Peyer's patch (tissue), 4 donors: ENCODE measurements around the gene OCRL. TPM values are rescaled to one million over a fixed set of nuclear protein-coding genes. Genes with fewer than 3 reads are reported as not detected.
A peak's percentile ranks its signal among the peaks of the same experiment; 100 is the strongest.

Experiments
- DNase-seq, 3 donors: peaks; one replicate each; pipeline ENCODE4 v3.0.0-alpha.2; 2017 to 2019
- H3K27ac ChIP-seq, 4 donors: fragments of 200-600 bp; sonication (generic); one replicate each; pipeline ENCODE4 v1.5.1; 2016 to 2019
- H3K27me3 ChIP-seq, 2 donors: fragments of 200-600 bp; sonication (generic); one replicate each; pipeline ENCODE4 v1.5.1; 2019
- H3K36me3 ChIP-seq, 3 donors: fragments of 200-600 bp; sonication (generic); one replicate each; pipeline ENCODE4 v1.5.1; 2016 to 2019
- H3K4me1 ChIP-seq, 4 donors: fragments of 200-600 bp; sonication (generic); one replicate each; pipeline ENCODE4 v1.5.1; 2016 to 2019
- H3K4me3 ChIP-seq, 4 donors: fragments of 200-600 bp; sonication (generic); 1 replicate in 3 of 4; 2 replicates in 1 of 4; pipeline ENCODE4 v1.5.1; 2016 to 2019; ENCODE audit warnings: mild to moderate bottlenecking in 1 of 4
- H3K9me3 ChIP-seq, 4 donors: fragments of 200-600 bp; sonication (generic); one replicate each; pipeline ENCODE4 v1.5.1; 2016 to 2019; ENCODE audit warnings: mild to moderate bottlenecking in 1 of 4
- CTCF ChIP-seq, 6 experiments: fragments of 450-650 bp in 4 of 6; fragments of 200-600 bp in 2 of 6; sonication (generic) in 1 of 6; IDR thresholded peaks; one replicate each; pipeline ENCODE4 v1.5.1; 2017 to 2019; ENCODE audit warnings: antibody characterized with exemption in 6 of 6, mild to moderate bottlenecking in 3 of 6, moderate library complexity in 1 of 6
- POLR2A ChIP-seq, 2 donors: fragments of 450-650 bp; IDR thresholded peaks; one replicate each; pipeline ENCODE4 v1.5.1; 2017; ENCODE audit warnings: antibody characterized with exemption in 2 of 2, mild to moderate bottlenecking in 2 of 2, moderate library complexity in 2 of 2
- total RNA-seq, 4 donors: library from RNA; depleted of rRNA; stranded (reverse); fragments of >200 nt; gene quantifications; one replicate each; pipeline ENCODE4 v1.1.0, GENCODE V29; 2016

Gene OCRL
- total RNA-seq, 4 donors from 2014 or later, result 19.4 to 33.2 (median 24.5) TPM

GRCh38 chrX:129599499-129599898 is 59.4 kb downstream of the OCRL start:
- DNase-seq, result no peak
- TF ChIP-seq POLR2A (IDR thresholded peaks at IDR 0.05) (no peak), CTCF (IDR thresholded peaks at IDR 0.05) (no peak)
- Histone ChIP-seq H3K9me3 (no peaks in the 10 kb centered on the region), H3K27me3 (no peaks in the 10 kb centered on the region), H3K4me3 (no peak overlapping the region), H3K4me1 (peaks cover 0 to 4% (median 0%) of the 10 kb centered on the region in 4 donors), H3K27ac (no peak overlapping the region), H3K36me3 (no peaks in the 10 kb centered on the region)

GRCh38 chrX:129599996-129600395 is 59.9 kb downstream of the OCRL start:
- no peak for DNase-seq
- no peaks in the 10 kb centered on the region for H3K36me3 ChIP-seq
- H3K27me3 ChIP-seq, result no peaks in the 10 kb centered on the region
- TF ChIP-seq POLR2A (IDR thresholded peaks at IDR 0.05) (no peak), CTCF (IDR thresholded peaks at IDR 0.05) (no peak)
- H3K4me3 ChIP-seq, result no peak overlapping the region
- H3K27ac ChIP-seq, result no peak overlapping the region
- no peaks in the 10 kb centered on the region for H3K9me3 ChIP-seq
- H3K4me1 ChIP-seq, result peaks cover 0 to 9% (median 0%) of the 10 kb centered on the region in 4 donors

DNA sequence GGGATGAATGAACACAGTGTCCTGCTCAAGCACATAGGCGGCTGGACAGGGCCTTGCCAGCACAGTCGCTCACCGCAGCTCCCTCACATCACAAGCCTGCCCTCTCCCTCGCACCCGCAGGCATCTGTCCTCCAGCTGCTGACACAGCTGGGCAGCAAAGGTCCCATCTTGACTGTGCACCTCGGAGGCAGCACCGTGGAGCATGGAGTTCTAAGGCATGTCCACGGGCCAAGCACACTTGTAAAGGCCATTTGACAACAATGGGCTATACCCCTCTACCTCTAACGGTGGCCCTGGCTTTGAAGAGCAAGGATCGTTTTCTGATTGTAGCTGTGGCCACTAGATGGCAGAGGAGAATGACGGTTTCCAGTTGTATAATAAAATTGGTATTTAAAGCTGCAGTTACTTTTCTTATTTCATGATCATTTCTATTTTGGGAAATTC is 60.9 kb downstream of the OCRL start:
- Histone ChIP-seq H3K27me3 (no peaks in the 10 kb centered on the region), H3K27ac (no peak overlapping the region), H3K9me3 (no peaks in the 10 kb centered on the region), H3K4me3 (no peak overlapping the region), H3K4me1 (peaks cover 0 to 13% (median 0%) of the 10 kb centered on the region in 4 donors), H3K36me3 (no peaks in the 10 kb centered on the region)
- peak; percentile 5 to 54 (median 48) for TF ChIP-seq CTCF (IDR thresholded peaks at IDR 0.05)
- TF ChIP-seq POLR2A (IDR thresholded peaks at IDR 0.05), result no peak
- no peak for DNase-seq

GRCh38 chrX:129606918-129607317 is 66.9 kb downstream of the OCRL start:
- peak; percentile 45 to 87 (median 80) for TF ChIP-seq CTCF (IDR thresholded peaks at IDR 0.05)
- TF ChIP-seq POLR2A (IDR thresholded peaks at IDR 0.05), result no peak
- Histone ChIP-seq H3K36me3 (no peaks in the 10 kb centered on the region), H3K4me1 (peaks cover 0 to 13% (median 0%) of the 10 kb centered on the region in 4 donors), H3K9me3 (no peaks in the 10 kb centered on the region), H3K27me3 (no peaks in the 10 kb centered on the region), H3K4me3 (no peak overlapping the region), H3K27ac (no peak overlapping the region)
- peak in 2 of 3 donors; percentile 57 to 82 for DNase-seq

GRCh38 chrX:129608496-129608895 is 68.4 kb downstream of the OCRL start:
- DNase-seq, result no peak
- no peaks in the 10 kb centered on the region for H3K36me3 ChIP-seq
- no peak overlapping the region for H3K27ac ChIP-seq

More at GRCh38 chrX:129608496-129608895, 68.4 kb downstream of the OCRL start:
- TF ChIP-seq POLR2A (IDR thresholded peaks at IDR 0.05) (no peak), CTCF (IDR thresholded peaks at IDR 0.05) (no peak)
- no peak overlapping the region for H3K4me3 ChIP-seq
- no peaks in the 10 kb centered on the region for H3K9me3 ChIP-seq
- peaks cover 0 to 13% (median 0%) of the 10 kb centered on the region in 4 donors for H3K4me1 ChIP-seq
- no peaks in the 10 kb centered on the region for H3K27me3 ChIP-seq
